SK-N-SH (cell line): ENCODE results near the gene SEC16B. TPM values are rescaled to one million over a fixed set of nuclear protein-coding genes. Genes with fewer than 3 reads are reported as not detected.

ENCODE experiments used
- CTCF ChIA-PET: fragments of 300-600, 350-600 bp; formaldehyde crosslinking; extraction: SDS; loops from one replicate; lab custom pipeline; 2021; lab: Yijun Ruan, JAX
- POLR2A ChIA-PET: fragments of 350-600 bp; sonication (Branson Sonifier 250); formaldehyde crosslinking; extraction: SDS; loops from one replicate; lab custom pipeline; 2020; ENCODE audit warnings: antibody characterized with exemption, inconsistent platforms; lab: Yijun Ruan, JAX
- DNase-seq: peaks from one replicate; pipeline ENCODE4 v3.0.0; 2012
- H2AFZ ChIP-seq: fragments of 200-600 bp; sonication (generic); 2 replicates; pipeline ENCODE4 v1.8.1; 2016; ENCODE audit warnings: antibody characterized with exemption, mild to moderate bottlenecking, low read depth
- H3F3A ChIP-seq: fragments of 200-600 bp; sonication (generic); replicated peaks from 2 replicates; pipeline ENCODE3; 2016; ENCODE audit warnings: antibody characterized with exemption, mild to moderate bottlenecking; ENCODE audit not compliant: insufficient read depth
- H3K27ac ChIP-seq, 2 experiments: fragments of 200-500 bp in 1 of 2; fragments of 200-600 bp in 1 of 2; sonication (Bioruptor generic) in 1 of 2; sonication (generic), shearing (Covaris generic) in 1 of 2; 2 replicates each; pipeline versions ENCODE4 v1.5.1 to v1.6.1; 2014 to 2016; ENCODE audit warnings: low read depth in 2 of 2, inconsistent platforms in 1 of 2, low read length in 1 of 2, mild to moderate bottlenecking in 1 of 2, mixed read lengths in 1 of 2
- H3K27me3 ChIP-seq: fragments of 200-600 bp; sonication (generic), shearing (Covaris generic); 2 replicates; pipeline ENCODE4 v1.6.1; 2016; ENCODE audit warnings: mixed run types; ENCODE audit not compliant: insufficient read depth
- H3K36me3 ChIP-seq, 2 experiments: fragments of 200-500 bp in 1 of 2; fragments of 200-600 bp in 1 of 2; sonication (Bioruptor generic) in 1 of 2; sonication (generic) in 1 of 2; replicated peaks in 1 of 2; 2 replicates each; pipeline versions ENCODE3 to v1.5.1; 2014 to 2016; ENCODE audit warnings: low read length in 1 of 2, mild to moderate bottlenecking in 1 of 2; ENCODE audit not compliant: insufficient read depth in 2 of 2, control insufficient read depth in 1 of 2
- H3K4me1 ChIP-seq, 2 experiments: fragments of 200-500 bp in 1 of 2; fragments of 200-600 bp in 1 of 2; sonication (Bioruptor generic) in 1 of 2; sonication (generic), shearing (Covaris generic) in 1 of 2; 2 replicates each; pipeline versions ENCODE4 v1.5.1 to v1.6.1; 2014 to 2016; ENCODE audit warnings: low read depth in 1 of 2, low read length in 1 of 2, mixed run types in 1 of 2; ENCODE audit not compliant: insufficient read depth in 2 of 2, control insufficient read depth in 1 of 2
- H3K4me2 ChIP-seq: fragments of 200-600 bp; sonication (generic), shearing (Covaris generic); 2 replicates; pipeline ENCODE4 v1.6.1; 2017; ENCODE audit warnings: mixed run types
- H3K4me3 ChIP-seq, 2 experiments: fragments of 200-500 bp in 1 of 2; fragments of 200-600 bp in 1 of 2; sonication (Bioruptor generic) in 1 of 2; sonication (generic), shearing (Covaris generic) in 1 of 2; 2 replicates each; pipeline versions ENCODE4 v1.5.1 to v1.8.1; 2014 to 2016; ENCODE audit warnings: low read depth in 2 of 2, inconsistent platforms in 1 of 2, low read length in 1 of 2, mild to moderate bottlenecking in 1 of 2, mixed read lengths in 1 of 2, moderate library complexity in 1 of 2
- H3K79me2 ChIP-seq: fragments of 200-600 bp; sonication (generic); 2 replicates; pipeline ENCODE4 v1.8.1; 2017; ENCODE audit warnings: mild to moderate bottlenecking; ENCODE audit not compliant: insufficient read depth
- H3K9ac ChIP-seq: fragments of 200-600 bp; sonication (generic); 2 replicates; pipeline ENCODE4 v1.6.1; 2017; ENCODE audit warnings: mixed run types
- H3K9me2 ChIP-seq: fragments of 200-600 bp; sonication (generic); 2 replicates; pipeline ENCODE4 v1.6.1; 2017; ENCODE audit warnings: mixed run types
- H3K9me3 ChIP-seq: fragments of 200-600 bp; sonication (generic); 2 replicates; pipeline ENCODE4 v1.6.1; 2017; ENCODE audit warnings: mixed run types, mild to moderate bottlenecking, moderate library complexity
- H4K20me1 ChIP-seq: fragments of 200-600 bp; sonication (generic); 2 replicates; pipeline ENCODE4 v1.6.1; 2017; ENCODE audit warnings: mild to moderate bottlenecking, mixed run types; ENCODE audit not compliant: insufficient read depth
- CHD2 ChIP-seq: fragments of 150-350 bp; IDR thresholded peaks from 2 replicates; pipeline ENCODE4 v1.6.1; 2018; ENCODE audit warnings: low read length; ENCODE audit not compliant: partially characterized antibody
- EP300 ChIP-seq, 2 experiments: IDR thresholded peaks; 2 replicates each; pipeline versions ENCODE4 v1.4.0 to v1.6.1; 2012; ENCODE audit warnings: borderline replicate concordance in 1 of 2, low read depth in 1 of 2, low read length in 1 of 2
- FOSL2 ChIP-seq: IDR thresholded peaks from 2 replicates; pipeline ENCODE4 v1.4.0; 2012; ENCODE audit warnings: low read depth, mild to moderate bottlenecking, moderate library complexity, borderline replicate concordance
- FOXJ3 ChIP-seq: sonication (generic); formaldehyde crosslinking; IDR thresholded peaks from 2 replicates; pipeline ENCODE4 v1.5.1; 2020; ENCODE audit warnings: mild to moderate bottlenecking, missing genetic modification reagents
- FOXM1 ChIP-seq: IDR thresholded peaks from 2 replicates; pipeline ENCODE4 v1.4.0; 2012; ENCODE audit warnings: low read depth, mild to moderate bottlenecking
- GATA2 ChIP-seq: sonication (generic); formaldehyde crosslinking; IDR thresholded peaks from 2 replicates; pipeline ENCODE4 v1.5.0; 2020; ENCODE audit warnings: mild to moderate bottlenecking, missing genetic modification reagents
- JUND ChIP-seq: IDR thresholded peaks from 2 replicates; pipeline ENCODE4 v1.4.0; 2012
- MEF2A ChIP-seq: IDR thresholded peaks from 2 replicates; pipeline ENCODE4 v1.4.0; 2012; ENCODE audit warnings: low read depth, borderline replicate concordance
- NRF1 ChIP-seq: IDR thresholded peaks from 2 replicates; pipeline ENCODE4 v1.6.1; 2012; ENCODE audit warnings: low read depth, mild to moderate bottlenecking, low read length
- POLR2AphosphoS5 ChIP-seq: IDR thresholded peaks from 2 replicates; pipeline ENCODE4 v1.6.1; 2012; ENCODE audit warnings: low read depth, low read length
- REST ChIP-seq: IDR thresholded peaks from 2 replicates; pipeline ENCODE4 v1.6.1; 2012; ENCODE audit warnings: mild to moderate bottlenecking, low read depth, low read length, moderate library complexity
- RFX5 ChIP-seq: IDR thresholded peaks from 2 replicates; pipeline ENCODE4 v1.6.1; 2012; ENCODE audit warnings: mild to moderate bottlenecking, improper control_type of control experiment, low read length
- SMC3 ChIP-seq: IDR thresholded peaks from 2 replicates; pipeline ENCODE4 v1.6.1; 2012; ENCODE audit warnings: low read depth, low read length, improper control_type of control experiment
- TAF1 ChIP-seq: IDR thresholded peaks from 2 replicates; pipeline ENCODE4 v1.6.1; 2012; ENCODE audit warnings: low read depth, mild to moderate bottlenecking, low read length, moderate library complexity, borderline replicate concordance
- TEAD4 ChIP-seq: IDR thresholded peaks from 2 replicates; pipeline ENCODE4 v1.4.0; 2012; ENCODE audit warnings: mild to moderate bottlenecking, borderline replicate concordance; ENCODE audit not compliant: insufficient read depth
- YY1 ChIP-seq: IDR thresholded peaks from 2 replicates; pipeline ENCODE4 v1.4.0; 2012; ENCODE audit warnings: low read depth, mild to moderate bottlenecking
- WGBS: methylation state at CpG from one replicate; pipeline ENCODE4 v1.1.6; 2017; ENCODE audit warnings: low lambda C conversion rate; 5-methylcytosine and 5-hydroxymethylcytosine counted together
- polyA plus RNA-seq, 3 experiments: library from polyadenylated mRNA; depleted of rRNA; stranded (reverse); fragments of >200 nt; gene quantifications; 2 replicates each; pipeline ENCODE4 v1.2.3, GENCODE V29; 2012
- TF ChIP-seq, protein P1 (sequence below): IDR thresholded peaks from 2 replicates; pipeline ENCODE4 v1.4.0; 2012; ENCODE audit warnings: low read depth, borderline replicate concordance
- TF ChIP-seq, protein P2 (sequence below): IDR thresholded peaks from 2 replicates; pipeline ENCODE4 v1.4.0; 2012; ENCODE audit warnings: low read depth
- TF ChIP-seq, protein P3 (sequence below): IDR thresholded peaks from 2 replicates; pipeline ENCODE4; 2012

SEC16B gene
- polyA plus RNA-seq, 1 of the 3 experiments (the other 2 are of a cell fraction), result 0.31 TPM

GRCh38 chr1:177909416-177909815 is 60.4 kb downstream of the SEC16B start (continued):
- no peak for TF ChIP-seq SMC3
- TF ChIP-seq GATA2, result no peak
- no peak for TF ChIP-seq FOSL2
- TF ChIP-seq POLR2AphosphoS5, result no peak

DNA sequence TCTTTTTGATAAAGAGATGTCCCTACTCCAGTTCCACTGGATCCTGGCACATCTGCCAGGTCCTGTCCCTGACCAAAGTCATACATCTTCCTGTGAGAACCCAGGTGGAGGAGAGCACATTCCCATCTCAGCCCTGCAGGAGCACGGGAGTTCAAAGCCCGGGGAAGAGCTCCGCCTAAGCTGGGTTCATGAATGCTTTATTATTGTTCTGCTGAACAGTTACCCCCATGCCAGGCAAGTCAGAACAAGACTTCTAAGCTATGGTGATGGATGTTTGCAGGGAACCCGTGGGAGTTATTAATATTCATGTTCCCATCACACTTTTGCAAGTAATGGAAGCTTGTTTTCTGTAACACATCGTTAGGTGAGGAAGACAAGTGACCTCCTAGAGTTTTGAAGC is 62.9 kb downstream of the SEC16B start:
- no peaks in the 10 kb centered on the region for H3K9me3 ChIP-seq
- 16% methylated on average over 2 of the region's 5 CpGs for WGBS
- no peaks in the 10 kb centered on the region for H3K4me1 ChIP-seq
- ChIA-PET POLR2A (no interaction called here), CTCF (no interaction called here)
- no peak overlapping the region for H3K9ac ChIP-seq
- H3F3A ChIP-seq, result no peaks in the 10 kb centered on the region
- no peaks in the 10 kb centered on the region for H3K36me3 ChIP-seq
- no peak overlapping the region for H2AFZ ChIP-seq
- H3K27me3 ChIP-seq, result no peaks in the 10 kb centered on the region; the same call in 1 of the 2 replicates
- DNase-seq, result no peak
- no peaks in the 10 kb centered on the region for H3K79me2 ChIP-seq
- H3K9me2 ChIP-seq, result no peaks in the 10 kb centered on the region
- H4K20me1 ChIP-seq, result no peaks in the 10 kb centered on the region
- TF ChIP-seq, protein P1, sequence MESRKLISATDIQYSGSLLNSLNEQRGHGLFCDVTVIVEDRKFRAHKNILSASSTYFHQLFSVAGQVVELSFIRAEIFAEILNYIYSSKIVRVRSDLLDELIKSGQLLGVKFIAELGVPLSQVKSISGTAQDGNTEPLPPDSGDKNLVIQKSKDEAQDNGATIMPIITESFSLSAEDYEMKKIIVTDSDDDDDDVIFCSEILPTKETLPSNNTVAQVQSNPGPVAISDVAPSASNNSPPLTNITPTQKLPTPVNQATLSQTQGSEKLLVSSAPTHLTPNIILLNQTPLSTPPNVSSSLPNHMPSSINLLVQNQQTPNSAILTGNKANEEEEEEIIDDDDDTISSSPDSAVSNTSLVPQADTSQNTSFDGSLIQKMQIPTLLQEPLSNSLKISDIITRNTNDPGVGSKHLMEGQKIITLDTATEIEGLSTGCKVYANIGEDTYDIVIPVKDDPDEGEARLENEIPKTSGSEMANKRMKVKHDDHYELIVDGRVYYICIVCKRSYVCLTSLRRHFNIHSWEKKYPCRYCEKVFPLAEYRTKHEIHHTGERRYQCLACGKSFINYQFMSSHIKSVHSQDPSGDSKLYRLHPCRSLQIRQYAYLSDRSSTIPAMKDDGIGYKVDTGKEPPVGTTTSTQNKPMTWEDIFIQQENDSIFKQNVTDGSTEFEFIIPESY, result no peak
- TF ChIP-seq REST (no peak), YY1 (no peak), TEAD4 (no peak), TAF1 (no peak), MEF2A (no peak), FOXJ3 (CRISPR knock-in tag) (no peak), FOSL2 (no peak), FOXM1 (no peak), CHD2 (no peak), RFX5 (no peak), JUND (no peak), POLR2AphosphoS5 (no peak), SMC3 (no peak), NRF1 (no peak), EP300 (IDR thresholded peaks at IDR 0.05; ENCODE audit: borderline replicate concordance in 1 of 2, low read depth in 1 of 2, low read length in 1 of 2) (no peak)
- TF ChIP-seq, protein P2, sequence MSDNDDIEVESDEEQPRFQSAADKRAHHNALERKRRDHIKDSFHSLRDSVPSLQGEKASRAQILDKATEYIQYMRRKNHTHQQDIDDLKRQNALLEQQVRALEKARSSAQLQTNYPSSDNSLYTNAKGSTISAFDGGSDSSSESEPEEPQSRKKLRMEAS, result no peak
- TF ChIP-seq, protein P3, sequence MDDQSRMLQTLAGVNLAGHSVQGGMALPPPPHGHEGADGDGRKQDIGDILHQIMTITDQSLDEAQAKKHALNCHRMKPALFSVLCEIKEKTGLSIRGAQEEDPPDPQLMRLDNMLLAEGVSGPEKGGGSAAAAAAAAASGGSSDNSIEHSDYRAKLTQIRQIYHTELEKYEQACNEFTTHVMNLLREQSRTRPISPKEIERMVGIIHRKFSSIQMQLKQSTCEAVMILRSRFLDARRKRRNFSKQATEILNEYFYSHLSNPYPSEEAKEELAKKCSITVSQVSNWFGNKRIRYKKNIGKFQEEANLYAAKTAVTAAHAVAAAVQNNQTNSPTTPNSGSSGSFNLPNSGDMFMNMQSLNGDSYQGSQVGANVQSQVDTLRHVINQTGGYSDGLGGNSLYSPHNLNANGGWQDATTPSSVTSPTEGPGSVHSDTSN, result no peak
- no peak overlapping the region for H3K4me2 ChIP-seq
- H3K27ac ChIP-seq, result no peak overlapping the region
- no peak overlapping the region for H3K4me3 ChIP-seq
